ENCODE data around the gene SIGLECL1. TPM values are rescaled to one million over a fixed set of nuclear protein-coding genes. Genes with fewer than 3 reads are reported as not detected.
"Not testable (repeated sequence)": the region's sequence is repeated elsewhere in the genome, so short reads cannot be mapped to it uniquely, and the experiment has no call there.

SIGLECL1 gene
- total RNA-seq, 4 donors from 2014 or later, result not detected

DNA sequence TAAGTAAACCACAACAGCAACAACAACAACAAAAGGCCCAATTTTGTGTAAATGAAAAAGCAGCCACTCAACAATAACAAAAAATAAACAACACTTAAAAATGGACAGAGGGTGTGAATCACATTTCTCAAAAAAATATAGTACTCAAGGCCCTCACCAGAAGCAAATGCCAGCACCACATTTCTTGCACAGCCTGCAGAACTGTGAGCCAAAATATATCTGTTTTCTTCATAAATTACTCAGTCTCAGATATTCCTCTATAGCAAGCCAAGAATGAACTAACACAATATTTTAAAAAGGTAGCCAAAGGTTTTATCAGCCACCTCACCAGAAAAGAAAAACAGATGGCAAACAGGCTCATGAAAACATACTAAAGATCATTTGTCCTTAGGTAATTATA, 29.9 kb upstream of the SIGLECL1 start:
- Histone ChIP-seq H3K27ac (no peak overlapping the region), H3K4me1 (no peaks in the 10 kb centered on the region), H3K9me3 (peaks cover 0 to 3% (median 0%) of the 10 kb centered on the region in 3 donors), H3K27me3 (peaks cover 33% of the 10 kb centered on the region), H3K4me3 (no peak overlapping the region), H3K36me3 (no peaks in the 10 kb centered on the region)
- no peak for TF ChIP-seq POLR2A (IDR thresholded peaks at IDR 0.05)
- TF ChIP-seq EP300 (IDR thresholded peaks at IDR 0.05), result no peak
- TF ChIP-seq, protein P1, sequence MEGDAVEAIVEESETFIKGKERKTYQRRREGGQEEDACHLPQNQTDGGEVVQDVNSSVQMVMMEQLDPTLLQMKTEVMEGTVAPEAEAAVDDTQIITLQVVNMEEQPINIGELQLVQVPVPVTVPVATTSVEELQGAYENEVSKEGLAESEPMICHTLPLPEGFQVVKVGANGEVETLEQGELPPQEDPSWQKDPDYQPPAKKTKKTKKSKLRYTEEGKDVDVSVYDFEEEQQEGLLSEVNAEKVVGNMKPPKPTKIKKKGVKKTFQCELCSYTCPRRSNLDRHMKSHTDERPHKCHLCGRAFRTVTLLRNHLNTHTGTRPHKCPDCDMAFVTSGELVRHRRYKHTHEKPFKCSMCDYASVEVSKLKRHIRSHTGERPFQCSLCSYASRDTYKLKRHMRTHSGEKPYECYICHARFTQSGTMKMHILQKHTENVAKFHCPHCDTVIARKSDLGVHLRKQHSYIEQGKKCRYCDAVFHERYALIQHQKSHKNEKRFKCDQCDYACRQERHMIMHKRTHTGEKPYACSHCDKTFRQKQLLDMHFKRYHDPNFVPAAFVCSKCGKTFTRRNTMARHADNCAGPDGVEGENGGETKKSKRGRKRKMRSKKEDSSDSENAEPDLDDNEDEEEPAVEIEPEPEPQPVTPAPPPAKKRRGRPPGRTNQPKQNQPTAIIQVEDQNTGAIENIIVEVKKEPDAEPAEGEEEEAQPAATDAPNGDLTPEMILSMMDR (IDR thresholded peaks at IDR 0.05), result no peak
- no peak for TF ChIP-seq POLR2AphosphoS5 (IDR thresholded peaks at IDR 0.05)
- no peak for ATAC-seq

DNA sequence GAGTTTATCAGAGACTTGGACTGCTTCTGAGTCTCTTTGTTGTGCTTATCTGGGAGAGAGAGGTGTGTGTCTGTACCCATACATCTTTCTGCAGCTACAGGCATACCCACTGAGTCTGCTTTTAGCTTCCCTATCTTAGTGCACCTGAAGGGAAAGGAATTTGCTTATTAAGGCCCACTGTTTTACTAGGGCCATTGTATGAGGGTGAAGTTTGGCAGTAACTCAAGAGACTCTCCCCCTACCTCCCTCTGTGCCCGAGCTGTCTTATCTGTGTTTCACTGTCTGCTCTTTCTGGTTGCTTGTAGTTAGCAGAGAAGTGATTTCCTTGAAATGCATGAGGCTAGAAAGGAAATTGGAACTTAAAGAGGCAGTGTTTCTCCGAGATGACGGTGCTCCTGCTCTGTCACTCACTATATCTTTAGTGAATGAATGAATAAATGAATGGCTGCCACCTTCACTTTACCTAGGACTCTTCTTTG, 26.7 kb upstream of the SIGLECL1 start:
- H3K9me3 ChIP-seq, result peaks cover 0 to 3% (median 0%) of the 10 kb centered on the region in 3 donors
- ATAC-seq, result no peak
- peaks cover 30% of the 10 kb centered on the region for H3K27me3 ChIP-seq
- H3K27ac ChIP-seq, result no peak overlapping the region
- no peaks in the 10 kb centered on the region for H3K4me1 ChIP-seq
- H3K4me3 ChIP-seq, result no peak overlapping the region
- no peak for TF ChIP-seq POLR2AphosphoS5 (IDR thresholded peaks at IDR 0.05)
- WGBS, 2 donors (ENCODE audit: low coverage in 1 of 2), result 28 to 29% methylated on average over 3 of the region's 3 CpGs
- no peaks in the 10 kb centered on the region for H3K36me3 ChIP-seq

DNA sequence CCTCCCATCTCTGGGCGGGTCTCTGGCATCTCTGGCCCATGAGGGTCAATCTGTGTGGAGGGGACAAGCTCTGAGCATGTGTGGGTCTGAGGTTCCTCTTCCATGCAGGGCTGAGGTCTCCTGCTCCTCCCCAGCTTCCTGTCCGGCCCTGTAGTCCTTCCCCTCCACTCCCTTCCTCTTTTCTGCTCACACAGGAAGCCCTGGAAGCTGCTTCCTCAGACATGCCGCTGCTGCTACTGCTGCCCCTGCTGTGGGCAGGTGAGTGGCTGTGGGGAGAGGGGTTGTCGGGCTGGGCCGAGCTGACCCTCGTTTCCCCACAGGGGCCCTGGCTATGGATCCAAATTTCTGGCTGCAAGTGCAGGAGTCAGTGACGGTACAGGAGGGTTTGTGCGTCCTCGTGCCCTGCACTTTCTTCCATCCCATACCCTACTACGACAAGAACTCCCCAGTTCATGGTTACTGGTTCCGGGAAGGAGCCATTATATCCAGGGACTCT, 25.9 kb upstream of the SIGLECL1 start, which contains the start of gene CD33:
Gene CD33, plus strand, starts transcription at position 183 of the 496 bp plus-strand sequence. Its CDS starts 39 bp downstream, at position 222.
- H3K36me3 ChIP-seq, H3K4me1 ChIP-seq, H3K9me3 ChIP-seq: not testable (repeated sequence)
- WGBS, 2 donors (ENCODE audit: low coverage in 1 of 2), result 17 to 54% methylated on average over 1 to 5 of the region's 11 CpGs
- peak; percentile 43 for ATAC-seq
- Histone ChIP-seq H3K4me3 (peak within 1 kb of the TSS in 1 of 2 donors; percentile 29), H3K27me3 (peaks cover 29% of the 10 kb centered on the region), H3K27ac (peak within 1 kb of the TSS in 1 of 4 donors; percentile 12)

DNA sequence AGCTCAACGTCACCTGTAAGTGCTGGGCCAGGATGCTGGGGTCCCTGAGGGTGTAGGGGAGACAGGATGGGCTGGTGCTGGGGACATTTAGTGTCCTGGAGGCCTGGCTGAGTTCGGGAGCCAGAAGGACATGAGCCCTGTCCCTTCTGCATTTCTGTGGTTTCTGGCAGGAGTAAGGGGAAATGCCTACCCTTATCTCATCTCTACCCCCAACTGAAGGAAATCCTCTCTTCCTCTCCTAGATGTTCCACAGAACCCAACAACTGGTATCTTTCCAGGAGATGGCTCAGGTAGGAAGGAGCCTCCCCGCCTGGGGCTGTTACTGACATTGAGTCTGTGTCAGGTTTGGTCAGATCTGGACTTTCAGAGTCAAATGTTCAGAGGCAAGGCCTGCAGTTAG, 24.8 kb upstream of the SIGLECL1 start:
- no peak for ATAC-seq

DNA sequence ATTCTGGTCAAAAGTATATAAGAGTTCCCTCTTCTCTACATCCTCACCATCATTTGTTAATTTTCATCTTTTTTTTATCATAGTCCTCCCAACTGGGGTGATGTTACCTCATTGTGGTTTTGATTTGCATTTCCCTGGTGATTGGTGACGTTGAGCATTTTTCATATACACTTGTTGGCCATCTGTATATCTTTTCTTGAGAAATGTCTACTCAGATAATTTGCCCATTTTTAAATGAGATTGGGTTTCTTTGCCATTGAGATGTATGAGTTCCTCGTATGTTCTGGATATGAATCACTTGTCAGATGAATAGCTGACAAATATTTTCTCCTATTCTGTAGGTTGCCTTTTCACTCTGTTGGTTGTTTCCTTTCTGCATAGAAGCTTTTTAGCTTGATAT, 23.6 kb upstream of the SIGLECL1 start:
- Histone ChIP-seq H3K9me3 (peaks cover 0 to 3% (median 0%) of the 10 kb centered on the region in 3 donors), H3K27me3 (peaks cover 27% of the 10 kb centered on the region), H3K36me3 (no peaks in the 10 kb centered on the region), H3K27ac (no peak overlapping the region), H3K4me3 (no peak overlapping the region), H3K4me1 (no peaks in the 10 kb centered on the region)
- no peak for ATAC-seq
- no peak for TF ChIP-seq EP300 (IDR thresholded peaks at IDR 0.05)
- TF ChIP-seq, protein P1 (IDR thresholded peaks at IDR 0.05), result no peak
- no peak for TF ChIP-seq POLR2A (IDR thresholded peaks at IDR 0.05)
- 48 to 67% methylated on average over 2 of the region's 2 CpGs for WGBS, 2 donors (ENCODE audit: low coverage in 1 of 2)

More for the DNA sequence above, 24.8 kb upstream of the SIGLECL1 start:
- TF ChIP-seq, protein P1 (IDR thresholded peaks at IDR 0.05), result no peak
- TF ChIP-seq EP300 (IDR thresholded peaks at IDR 0.05), result no peak
- no peak for TF ChIP-seq POLR2A (IDR thresholded peaks at IDR 0.05)
- TF ChIP-seq POLR2AphosphoS5 (IDR thresholded peaks at IDR 0.05), result no peak
- no peaks in the 10 kb centered on the region for H3K36me3 ChIP-seq
- no peaks in the 10 kb centered on the region for H3K4me1 ChIP-seq
- no peak overlapping the region for H3K27ac ChIP-seq
- peaks cover 0 to 3% (median 0%) of the 10 kb centered on the region in 3 donors for H3K9me3 ChIP-seq
- 60% methylated on average over 1 of the region's 3 CpGs; no CpG with 5 or more reads in 1 of the 2 donors for WGBS, 2 donors (ENCODE audit: low coverage in 1 of 2)
- H3K4me3 ChIP-seq, result peak overlapping the region in 1 of 2 donors; percentile 29
- peaks cover 23% of the 10 kb centered on the region for H3K27me3 ChIP-seq

DNA sequence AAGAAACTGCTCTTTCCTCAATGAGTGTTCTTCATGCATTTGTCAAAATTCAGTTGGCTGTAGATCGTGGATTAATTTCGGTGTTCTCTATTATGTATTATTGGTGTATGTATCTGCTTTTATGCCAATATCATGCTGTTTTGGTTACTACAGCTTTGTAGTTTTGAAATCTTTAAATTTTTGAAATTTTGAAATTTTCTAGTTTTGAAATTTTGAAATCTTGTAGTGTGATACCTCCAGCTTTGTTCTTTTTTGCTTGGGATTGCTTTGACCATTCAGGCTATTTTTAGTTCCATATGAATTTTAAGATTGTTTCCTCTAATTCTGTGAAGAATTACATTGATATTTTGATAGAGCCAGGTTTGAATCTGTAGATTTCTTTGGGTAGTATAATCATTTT, 22.9 kb upstream of the SIGLECL1 start:
- peaks cover 34% of the 10 kb centered on the region for H3K27me3 ChIP-seq
- no peaks in the 10 kb centered on the region for H3K36me3 ChIP-seq
- ATAC-seq, result no peak
- H3K27ac ChIP-seq, result no peak overlapping the region
- TF ChIP-seq POLR2AphosphoS5 (IDR thresholded peaks at IDR 0.05) (no peak), POLR2A (IDR thresholded peaks at IDR 0.05) (no peak), EP300 (IDR thresholded peaks at IDR 0.05) (no peak)
- TF ChIP-seq, protein P1 (IDR thresholded peaks at IDR 0.05), result no peak
- WGBS, 2 donors (ENCODE audit: low coverage in 1 of 2), result 88 to 89% methylated on average over 2 of the region's 2 CpGs
- H3K4me1 ChIP-seq, result no peaks in the 10 kb centered on the region
- H3K4me3 ChIP-seq, result no peak overlapping the region
- no peaks in the 10 kb centered on the region for H3K9me3 ChIP-seq

Data from gastroesophageal sphincter (tissue), 4 donors.